Right lobe of liver (tissue), 6 donors: ENCODE data around the gene GOSR2. TPM values are rescaled to one million over a fixed set of nuclear protein-coding genes. Genes with fewer than 3 reads are reported as not detected.

Experiments
- ATAC-seq, 4 donors: fragments of 200-7000 bp; cut with Tn5 transposase; one replicate each; pipeline ENCODE4 v1.9.1; 2020; ENCODE audit warnings: mild to moderate bottlenecking in 4 of 4, moderate library complexity in 4 of 4
- DNase-seq, 3 donors: peaks; one replicate each; pipeline ENCODE4 v3.0.0-alpha.2; 2020
- H3K27ac ChIP-seq, 3 donors: fragments of 200-600 bp; one replicate each; pipeline ENCODE4 v1.8.0; 2022
- H3K27me3 ChIP-seq, 2 donors: fragments of 200-600 bp; one replicate each; pipeline ENCODE4 v1.8.0; 2022
- H3K36me3 ChIP-seq, 4 donors: fragments of 200-600 bp; sonication (generic) in 1 of 4; one replicate each; pipeline versions ENCODE4 v1.5.1 to v1.8.0; 2017 to 2022; ENCODE audit warnings: control low read depth in 1 of 4
- H3K4me1 ChIP-seq, 4 donors: fragments of 200-600 bp; sonication (generic) in 1 of 4; one replicate each; pipeline versions ENCODE4 v1.5.1 to v1.8.0; 2017 to 2022; ENCODE audit warnings: control low read depth in 1 of 4
- H3K4me3 ChIP-seq, 3 donors: fragments of 200-600 bp; one replicate each; pipeline ENCODE4 v1.8.0; 2022
- H3K9me3 ChIP-seq, 4 donors: fragments of 200-600 bp; sonication (generic) in 1 of 4; one replicate each; pipeline versions ENCODE4 v1.5.1 to v1.8.0; 2017 to 2022; ENCODE audit warnings: control low read depth in 1 of 4
- CTCF ChIP-seq, 4 donors: fragments of 200-600 bp in 3 of 4; fragments of 450-650 bp in 1 of 4; IDR thresholded peaks; one replicate each; pipeline versions ENCODE4 v1.5.1 to v1.8.0; 2016 to 2022; ENCODE audit warnings: antibody characterized with exemption in 4 of 4, mild to moderate bottlenecking in 2 of 4
- POLR2A ChIP-seq: fragments of 450-650 bp; IDR thresholded peaks from one replicate; pipeline ENCODE4 v1.6.1; 2017; ENCODE audit warnings: antibody characterized with exemption, mild to moderate bottlenecking
- WGBS: methylation state at CpG from one replicate; pipeline ENCODE4 v1.1.6; 2018; ENCODE audit warnings: low coverage, low lambda C conversion rate; ENCODE audit not compliant: insufficient coverage; ENCODE audit errors: missing lambda C conversion rate; 5-methylcytosine and 5-hydroxymethylcytosine counted together
- intact Hi-C, 2 donors: fragments of 100-400 bp; cut with DNase I; formaldehyde crosslinking; loops; one replicate each; pipeline versions ENCODE4 v1.11.2 to v1.14.1; 2022
- total RNA-seq, 6 experiments: library from RNA; depleted of rRNA in 2 of 6; stranded (reverse); fragments of >200 nt in 2 of 6; fragmentation: NEBNext Ultra II Directional in 3 of 6; extraction: Animal tissue kit (Norgen Biotek cat#: 25700) in 3 of 6; gene quantifications; one replicate each; pipeline versions ENCODE4 v1.1.0 to v1.2.4, GENCODE V29; 2016 to 2023
- donor health status: DM: no; HTN: yes; CAD: no.
- donor health status: DM: no; HTN: no; CAD: no.
- donor health status: DM: no; HTN: no; CAD: no.
- donor health status: DM: no; HTN: yes; CAD: no.
- donor health status: DM: no; HTN: yes; CAD: no.

GOSR2 gene
- total RNA-seq, 6 experiments from 2014 or later = 22.9 to 44.1 (median 33.3) TPM

GRCh38 chr17:46960152-46960551 is 37.2 kb downstream of the GOSR2 start:
- TF ChIP-seq POLR2A (no peak), CTCF (IDR thresholded peaks at IDR 0.05) (no peak)
- intact Hi-C loops = no loop called here
- no peak overlapping the region for H3K27ac ChIP-seq

DNA sequence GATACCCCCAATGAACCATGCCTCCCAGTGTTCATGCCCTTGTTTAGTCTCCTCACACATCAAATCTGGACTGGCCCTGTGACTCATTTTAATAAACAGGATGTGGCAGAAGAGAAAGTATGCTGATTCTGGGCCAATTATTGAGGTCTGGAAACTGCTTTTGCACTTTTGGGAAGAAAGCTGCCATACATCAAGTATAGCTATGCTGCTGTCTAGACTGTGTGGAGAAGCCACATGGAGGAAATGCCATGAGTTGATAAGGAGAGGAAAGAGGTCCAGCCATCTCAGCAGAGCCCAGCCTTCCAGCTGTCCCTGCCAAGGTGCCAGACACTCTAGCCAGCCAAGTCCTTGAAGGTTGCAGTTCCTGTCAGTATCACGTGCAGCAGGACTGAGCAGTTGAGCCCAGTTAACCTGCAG is 39.4 kb downstream of the GOSR2 start:
- ATAC-seq = peak in 1 of 4 donors; percentile 51
- WGBS = 0% methylated on average over 1 of the region's 1 CpG
- peak in 1 of 3 donors; percentile 21 for DNase-seq
- Histone ChIP-seq H3K27me3 (no peaks in the 10 kb centered on the region), H3K9me3 (no peaks in the 10 kb centered on the region), H3K4me1 (no peaks in the 10 kb centered on the region), H3K36me3 (no peaks in the 10 kb centered on the region), H3K4me3 (no peak overlapping the region), H3K27ac (no peak overlapping the region)
- intact Hi-C loops = no loop called here
- TF ChIP-seq POLR2A (no peak), CTCF (IDR thresholded peaks at IDR 0.05) (no peak)

More at GRCh38 chr17:46960152-46960551, 37.2 kb downstream of the GOSR2 start:
- DNase-seq = no peak
- no peaks in the 10 kb centered on the region for H3K27me3 ChIP-seq
- no peaks in the 10 kb centered on the region for H3K36me3 ChIP-seq
- no peaks in the 10 kb centered on the region for H3K9me3 ChIP-seq
- no peak for ATAC-seq
- 50% methylated on average over 2 of the region's 2 CpGs for WGBS
- H3K4me1 ChIP-seq = no peaks in the 10 kb centered on the region
- no peak overlapping the region for H3K4me3 ChIP-seq

- Histone ChIP-seq H3K9me3 (no peaks in the 10 kb centered on the region), H3K4me1 (no peaks in the 10 kb centered on the region), H3K4me3 (no peak overlapping the region), H3K27me3 (no peaks in the 10 kb centered on the region), H3K27ac (no peak overlapping the region), H3K36me3 (no peaks in the 10 kb centered on the region)
- WGBS = 92% methylated on average over 2 of the region's 2 CpGs
- intact Hi-C loops = no loop called here
- no peak for DNase-seq
- ATAC-seq = no peak
- TF ChIP-seq POLR2A (no peak), CTCF (IDR thresholded peaks at IDR 0.05) (no peak)
Measured at GRCh38 chr17:46963571-46963970, 40.6 kb downstream of the GOSR2 start.

DNA sequence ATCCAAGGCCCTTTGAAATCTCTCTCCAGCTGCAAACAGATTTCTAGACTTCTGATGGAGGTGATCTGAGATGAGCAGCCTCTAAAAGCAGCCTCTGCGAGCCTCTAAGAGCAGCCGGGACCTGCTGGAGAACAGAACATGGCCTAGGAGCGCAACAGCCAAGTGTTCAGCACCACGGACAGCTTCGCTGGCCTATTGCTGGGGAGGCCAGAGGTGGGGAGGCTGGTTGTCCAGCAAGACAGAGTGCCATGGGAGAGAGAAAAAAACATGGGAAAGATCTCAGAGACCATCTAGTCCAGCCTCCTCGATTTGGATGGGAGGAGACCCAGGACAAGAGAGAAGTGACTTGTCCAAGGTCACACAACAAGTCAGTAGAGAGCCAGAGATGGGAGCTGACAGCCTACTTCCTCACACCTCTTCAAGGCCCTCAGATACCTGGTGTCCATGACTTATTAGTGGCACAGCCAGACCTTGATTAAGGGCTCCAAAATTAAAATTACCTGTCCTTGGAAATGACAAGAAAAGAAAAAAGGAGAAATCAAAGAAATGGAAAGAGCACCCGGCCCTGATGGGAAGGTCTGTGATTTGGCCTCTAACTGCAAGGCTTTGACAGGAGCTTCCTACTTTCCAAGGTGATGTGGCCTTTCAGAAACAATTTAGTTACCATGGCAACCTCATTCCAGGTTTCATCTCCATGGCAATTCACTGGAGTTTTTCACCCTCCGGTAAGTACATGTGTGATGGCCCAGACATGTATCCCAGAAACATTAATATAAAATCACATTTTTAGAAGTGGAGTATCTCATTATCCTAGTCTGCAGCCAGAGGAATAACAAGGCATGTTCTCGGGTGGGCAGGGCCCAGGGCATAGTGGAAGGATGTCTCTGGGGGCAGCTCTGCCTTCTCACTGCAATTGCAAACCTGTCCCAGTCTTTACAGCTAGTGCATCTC is 41.6 kb downstream of the GOSR2 start:
- Histone ChIP-seq H3K27me3 (no peaks in the 10 kb centered on the region), H3K4me3 (no peak overlapping the region), H3K36me3 (no peaks in the 10 kb centered on the region), H3K27ac (no peak overlapping the region), H3K4me1 (no peaks in the 10 kb centered on the region), H3K9me3 (no peaks in the 10 kb centered on the region)
- no peak for ATAC-seq
- intact Hi-C loops = no loop called here
- no peak for DNase-seq
- WGBS = 87% methylated on average over 6 of the region's 9 CpGs
- TF ChIP-seq POLR2A (no peak), CTCF (IDR thresholded peaks at IDR 0.05) (no peak)
